GM19023 (cell line): Measurements from ENCODE around the gene ZNF385B.
"Not testable (repeated sequence)": the region's sequence is repeated elsewhere in the genome, so short reads cannot be mapped to it uniquely, and the experiment has no call there.

Source experiments
- ATAC-seq: cut with Tn5 transposase; IDR thresholded peaks from one replicate; pipeline ENCODE4 v1.9.1; 2021; ENCODE audit warnings: mild to moderate bottlenecking, moderate library complexity; ENCODE audit not compliant: unreplicated experiment

ZNF385B gene

DNA sequence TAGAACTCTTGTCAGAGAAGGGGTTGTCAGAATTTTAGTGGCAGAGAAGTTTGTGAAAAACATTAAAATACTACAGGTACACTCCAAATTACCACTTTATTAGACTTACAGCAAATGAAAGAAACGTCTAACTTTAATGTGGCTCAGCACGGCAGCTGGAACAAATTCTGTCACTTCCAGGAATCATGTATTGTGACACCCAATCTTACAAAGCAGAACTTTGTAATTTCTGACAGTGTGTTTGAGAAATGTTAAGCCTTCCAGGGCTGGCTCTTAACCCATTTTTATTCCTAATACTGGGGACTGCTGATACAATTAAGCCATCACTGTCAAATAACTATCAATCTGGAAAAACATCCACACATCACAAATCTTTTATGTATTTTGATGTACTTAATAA, 216.4 kb downstream of the ZNF385B start:
- ATAC-seq, result no peak

DNA sequence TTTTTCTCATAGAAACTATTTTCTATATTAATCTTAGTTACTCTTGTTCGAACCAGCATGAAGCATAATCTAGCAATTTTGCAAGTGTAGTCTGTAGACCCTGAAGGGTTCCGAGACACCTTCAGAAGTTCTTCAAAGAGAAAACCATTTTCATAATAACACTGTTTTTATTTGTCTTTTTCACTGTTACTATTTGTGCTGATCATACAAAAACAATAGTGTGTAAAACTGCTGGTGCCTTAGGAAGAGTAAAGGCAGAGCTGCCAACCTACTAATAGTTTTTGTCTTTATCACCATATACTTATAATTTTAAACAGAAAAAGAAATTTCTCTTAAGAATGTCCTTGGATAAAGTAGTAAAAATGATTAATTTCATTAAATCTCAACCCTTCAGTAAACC, 218.9 kb downstream of the ZNF385B start:
- no peak for ATAC-seq

DNA sequence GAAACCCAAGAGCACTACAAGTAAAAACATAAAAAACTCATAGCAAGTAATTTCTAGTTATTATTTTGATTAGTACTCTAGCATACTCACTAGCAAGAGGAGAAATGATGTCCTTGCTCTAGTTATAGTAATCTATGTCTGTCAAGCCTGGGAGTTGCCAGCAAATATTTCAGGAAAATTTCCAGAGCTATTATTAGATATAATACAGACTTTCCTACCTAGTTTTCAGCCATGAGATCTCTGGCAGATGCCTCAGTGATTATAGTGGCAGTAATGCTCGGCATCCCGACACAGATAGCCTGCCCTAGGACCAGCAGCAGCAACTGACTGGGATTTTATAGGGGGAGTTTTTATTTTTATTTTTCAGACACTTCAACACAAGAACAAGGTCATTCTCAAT, 224.4 kb downstream of the ZNF385B start:
- no peak for ATAC-seq

DNA sequence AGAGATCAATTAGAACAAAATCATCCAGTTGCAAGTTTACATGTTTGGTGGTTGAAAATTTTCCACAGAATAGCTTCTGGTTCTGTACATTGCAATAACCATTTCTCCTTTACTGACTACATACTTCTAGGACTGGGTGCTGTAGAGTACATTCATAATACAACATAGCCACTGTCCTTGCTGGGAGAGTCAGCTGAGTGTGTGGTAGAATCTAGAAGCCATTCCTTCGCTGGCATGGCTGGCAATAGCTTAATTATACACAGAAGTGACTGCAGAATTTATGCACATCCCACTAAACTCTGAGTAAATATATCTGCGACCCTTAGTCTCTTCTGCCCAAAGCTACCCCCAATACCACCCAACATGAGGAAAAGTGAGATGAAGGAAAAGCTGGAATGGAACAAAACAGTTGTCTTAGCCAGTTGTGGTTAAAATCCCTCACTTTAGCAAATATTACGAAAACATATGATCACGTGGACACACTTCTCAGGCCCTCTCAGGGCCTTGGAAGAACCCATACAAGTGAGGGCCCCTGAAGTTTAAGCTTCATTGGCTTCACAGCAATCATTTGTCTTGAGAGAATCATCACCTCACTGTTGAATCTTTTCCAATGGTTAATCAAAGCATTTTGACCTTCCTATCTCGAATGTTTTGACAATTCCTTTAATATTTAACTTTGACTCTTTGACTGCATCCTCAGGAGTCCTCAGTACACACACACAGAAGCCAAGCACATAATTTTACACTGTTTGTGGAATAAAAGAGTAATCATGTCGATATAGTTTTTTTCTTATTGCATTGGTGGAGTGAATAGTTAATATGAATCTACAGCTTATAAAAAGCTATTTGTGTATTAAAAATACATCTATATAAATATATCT, 225.1 kb downstream of the ZNF385B start:
- no peak for ATAC-seq

DNA sequence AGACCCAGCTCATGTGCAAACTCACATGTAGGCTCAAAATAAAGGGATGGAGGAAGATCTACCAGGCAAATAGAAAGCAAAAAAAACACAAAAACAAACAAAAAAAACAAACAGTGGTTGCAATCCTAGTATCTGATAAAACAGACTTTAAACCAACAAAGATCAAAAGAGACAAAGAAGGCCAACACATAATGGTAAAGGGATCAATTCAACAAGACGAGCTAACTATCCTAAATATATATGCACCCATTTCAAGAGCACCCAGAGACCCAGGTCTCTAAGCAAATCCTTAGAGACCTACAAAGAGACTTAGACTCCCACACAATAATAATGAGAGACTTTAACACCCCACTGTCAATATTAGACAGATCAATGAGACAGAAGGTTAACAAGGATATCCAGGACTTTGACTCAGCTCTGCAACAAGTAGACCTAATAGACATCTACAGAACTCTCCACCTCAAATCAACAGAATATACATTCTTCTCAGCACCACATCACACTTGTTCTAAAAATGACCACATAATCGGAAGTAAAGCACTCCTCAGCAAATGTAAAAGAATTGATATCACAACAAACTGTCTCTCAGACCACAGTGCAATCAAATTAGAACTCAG, 229.5 kb downstream of the ZNF385B start:
- not testable (repeated sequence) for ATAC-seq

DNA sequence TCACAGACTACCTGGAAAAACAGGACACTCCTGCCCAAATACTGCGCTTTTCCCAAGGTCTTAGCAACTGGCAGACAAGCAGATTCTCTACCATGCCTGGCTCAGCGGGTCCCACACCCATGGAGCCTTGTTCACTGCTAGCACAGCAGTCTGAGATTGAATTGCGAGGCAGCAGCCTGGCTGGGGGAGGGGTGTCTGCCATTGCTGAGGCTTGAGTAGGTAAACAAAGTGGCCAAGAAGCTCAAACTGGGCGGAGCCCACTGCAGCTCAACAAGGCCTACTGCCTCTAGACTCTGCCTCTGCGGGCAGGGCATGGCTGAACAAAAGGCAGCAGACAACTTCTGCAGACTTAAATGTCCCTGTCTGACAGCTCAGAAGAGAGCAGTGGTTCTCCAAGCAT, 231.6 kb downstream of the ZNF385B start:
- ATAC-seq, result not testable (repeated sequence)

DNA sequence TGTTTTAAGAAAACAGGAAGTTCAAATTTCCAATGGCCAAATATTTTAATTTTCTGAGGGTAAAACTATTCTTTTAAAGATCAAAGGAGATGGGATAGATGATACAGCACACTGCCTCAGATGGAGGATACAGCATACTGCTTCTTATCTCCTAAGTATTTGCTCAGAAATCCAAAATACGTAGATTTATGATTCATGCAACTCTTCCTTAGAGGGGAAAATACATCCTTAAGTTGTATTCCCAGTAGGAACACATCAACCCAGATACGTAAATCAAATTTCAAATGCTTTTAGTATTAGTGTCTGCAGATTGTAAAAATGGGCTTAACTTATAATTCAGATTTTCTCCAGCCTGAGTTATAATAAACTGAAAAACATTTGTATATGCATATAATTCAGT, 235.2 kb downstream of the ZNF385B start:
- no peak for ATAC-seq

DNA sequence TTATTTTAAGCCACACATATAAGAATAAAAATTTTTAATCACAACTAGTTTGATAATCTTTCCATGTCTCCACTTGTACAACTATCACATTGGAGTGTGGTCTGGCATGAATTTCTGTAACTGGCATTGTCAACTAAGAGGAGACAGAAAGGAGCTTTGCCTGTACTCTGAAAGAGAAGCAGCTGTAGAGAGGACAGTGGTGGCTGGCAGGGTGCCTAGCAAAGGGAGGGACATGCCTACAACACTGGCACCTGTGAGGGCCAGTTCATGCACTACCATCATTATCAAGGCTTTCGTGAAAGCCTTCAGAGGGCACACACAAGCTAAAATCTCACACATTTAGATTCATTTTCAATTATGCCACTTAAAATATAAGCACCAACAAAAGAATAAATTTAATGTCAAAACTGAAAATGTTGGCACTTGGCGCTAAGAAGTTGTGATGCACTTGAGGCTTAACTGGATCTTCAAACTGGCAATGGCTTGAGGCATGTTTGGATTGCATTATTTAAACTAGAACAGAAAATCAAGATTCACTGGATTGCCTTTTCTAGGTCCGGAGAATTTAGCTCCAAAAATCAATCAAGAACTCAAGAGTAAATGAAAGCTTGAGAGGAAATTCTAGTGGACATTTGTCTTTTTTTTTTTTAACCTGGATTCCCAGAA, 238.6 kb downstream of the ZNF385B start:
- ATAC-seq, result no peak

DNA sequence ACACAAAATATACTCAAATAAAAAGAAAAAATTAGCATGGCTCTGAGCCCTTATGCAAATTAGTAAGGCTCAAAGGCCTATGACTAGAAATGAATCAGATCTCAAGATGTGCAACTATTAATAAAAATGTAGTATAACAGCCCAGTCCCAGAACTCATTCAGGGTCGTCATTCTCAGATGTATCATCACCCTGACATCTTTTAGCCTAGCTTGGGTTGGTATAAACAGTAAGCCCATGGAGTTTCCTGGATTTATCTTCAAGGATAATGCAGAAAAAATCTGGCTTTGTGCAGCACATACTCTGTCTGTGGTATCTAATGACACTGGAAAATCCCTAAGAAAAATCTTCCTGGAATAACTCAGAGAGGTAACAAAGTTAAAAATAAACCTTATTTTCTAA, 239.3 kb downstream of the ZNF385B start:
- no peak for ATAC-seq

DNA sequence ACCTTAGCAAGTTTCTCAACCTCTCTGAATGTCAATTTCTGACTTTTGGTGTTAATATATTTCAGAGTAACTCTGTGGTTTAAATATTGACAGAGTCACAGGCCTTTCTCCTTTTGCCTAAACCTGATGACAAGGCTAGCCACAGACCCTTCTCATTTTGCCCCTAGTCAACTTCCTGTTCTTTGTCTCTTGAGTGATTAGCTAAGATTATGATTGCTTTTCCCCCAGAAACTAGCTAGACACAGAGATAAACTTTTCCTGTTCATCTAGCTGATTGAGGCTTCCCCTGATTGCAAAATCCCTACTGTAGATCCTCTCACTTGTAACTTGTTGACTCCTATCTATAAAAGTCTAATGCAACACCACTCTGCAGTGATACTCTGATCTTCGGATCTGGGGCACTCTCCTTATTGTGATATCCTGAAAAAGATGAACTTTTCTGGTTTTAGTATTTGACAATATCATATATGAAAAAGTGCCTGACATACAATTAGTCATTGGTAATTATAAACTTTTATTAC, 241.4 kb downstream of the ZNF385B start:
- ATAC-seq, result no peak

DNA sequence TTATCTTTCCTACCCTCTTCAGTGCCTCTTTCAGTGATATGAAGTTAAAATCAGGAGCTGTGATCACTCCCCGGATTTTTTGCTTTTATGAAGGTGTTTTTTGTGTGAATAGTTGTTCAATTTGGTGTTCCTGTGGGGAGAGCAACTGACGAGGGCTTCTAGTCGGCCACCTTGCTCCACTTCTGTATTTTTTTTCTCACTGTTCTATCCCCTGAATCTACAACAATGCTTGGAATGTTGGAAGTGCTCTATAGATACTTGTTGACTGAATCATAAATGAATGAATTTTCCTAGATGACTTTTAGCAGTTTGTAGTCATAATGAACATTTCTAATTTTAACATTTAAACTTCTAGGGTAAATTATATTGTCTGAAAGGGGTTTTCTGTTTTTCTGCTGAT, 247.3 kb downstream of the ZNF385B start:
- no peak for ATAC-seq

DNA sequence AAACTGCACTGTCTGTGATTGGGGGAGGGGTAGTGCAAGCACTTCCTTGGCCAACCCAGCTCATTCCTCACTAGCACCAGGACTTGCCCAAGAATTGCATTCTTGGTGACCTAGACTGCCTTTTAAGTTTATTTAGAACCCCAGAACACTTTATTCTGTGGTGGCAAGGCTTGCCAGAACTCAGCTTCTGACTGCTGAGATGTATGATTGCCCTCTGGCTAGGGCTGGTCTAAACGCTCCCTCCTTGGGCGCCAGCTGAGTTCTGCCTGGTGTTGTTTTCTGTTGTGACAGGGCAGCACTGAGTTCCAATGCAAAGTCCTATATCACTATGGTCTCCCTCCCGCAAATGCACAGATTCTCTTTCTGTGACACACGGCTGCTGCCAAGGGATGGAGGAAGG, 247.7 kb downstream of the ZNF385B start:
- no peak for ATAC-seq

DNA sequence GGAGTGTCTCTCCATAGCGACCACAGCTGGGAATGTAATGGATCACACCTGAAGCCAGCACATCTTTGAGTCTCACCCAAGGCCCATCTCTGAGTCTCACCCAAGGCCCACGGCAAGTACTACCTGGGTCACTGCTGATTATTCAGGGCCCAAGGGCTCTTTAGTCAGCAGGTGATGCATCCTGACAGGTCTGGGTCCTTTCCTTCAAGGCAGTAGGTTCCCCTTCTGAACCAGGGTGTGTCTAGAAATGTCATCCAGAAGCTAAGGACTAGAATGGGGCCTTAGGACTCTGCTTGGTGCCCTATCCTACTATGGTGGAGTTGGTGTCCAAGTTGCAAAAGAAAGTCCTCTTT, 248.1 kb downstream of the ZNF385B start:
- ATAC-seq, result no peak

DNA sequence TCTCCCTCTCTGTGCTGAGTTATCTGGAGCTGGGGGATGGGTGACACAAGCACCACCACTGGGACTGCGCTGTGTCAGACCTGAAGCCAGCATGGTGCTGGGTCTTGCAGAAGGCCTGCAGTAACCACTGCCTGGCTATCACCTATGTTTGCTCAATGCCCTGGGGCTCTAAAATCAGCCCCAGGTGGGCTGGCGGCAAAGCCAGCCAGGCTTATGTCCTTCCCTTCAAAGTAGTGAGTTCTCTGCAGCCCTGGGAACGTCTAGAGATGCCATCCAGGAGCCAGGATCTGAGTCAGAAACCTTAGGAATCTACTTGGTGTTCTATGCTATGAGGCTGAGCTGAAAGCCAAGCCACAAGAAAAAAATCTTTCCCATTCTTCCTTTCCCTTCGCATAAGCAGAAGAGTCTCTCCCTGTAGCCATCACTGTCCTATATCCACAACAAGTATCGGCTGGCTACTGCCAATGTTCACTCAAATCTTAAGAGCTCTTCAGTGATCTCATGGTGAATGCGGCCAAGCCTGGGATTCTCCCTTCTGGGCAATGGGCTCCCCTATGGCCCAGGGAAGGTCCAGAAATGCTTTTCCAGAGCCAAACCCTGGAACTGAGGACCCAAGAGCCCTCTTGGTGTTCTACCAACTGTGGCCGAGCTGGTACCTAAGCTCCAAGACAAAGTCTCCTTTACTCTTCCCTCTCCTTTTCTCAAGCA, 248.7 kb downstream of the ZNF385B start:
- ATAC-seq, result no peak

DNA sequence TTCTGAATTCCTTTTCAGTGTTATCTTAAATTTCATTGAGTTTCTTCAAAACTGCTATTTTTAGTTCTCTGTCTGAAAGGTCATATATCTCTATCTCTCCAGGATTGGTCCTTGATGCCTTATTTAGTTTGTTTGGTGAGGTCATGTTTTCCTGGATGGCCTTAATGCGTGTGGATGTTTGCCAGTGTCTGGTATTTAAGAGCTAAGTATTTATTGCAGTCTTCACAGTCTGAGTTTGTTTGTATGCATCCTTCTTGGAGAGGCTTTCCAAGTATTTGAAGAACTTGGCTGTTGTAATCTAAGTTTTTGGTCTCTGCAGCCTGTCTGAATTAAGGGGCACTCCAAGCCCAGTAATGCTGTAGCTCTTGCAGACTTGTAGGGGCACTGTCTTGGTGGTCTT, 249.3 kb downstream of the ZNF385B start:
- ATAC-seq, result no peak

DNA sequence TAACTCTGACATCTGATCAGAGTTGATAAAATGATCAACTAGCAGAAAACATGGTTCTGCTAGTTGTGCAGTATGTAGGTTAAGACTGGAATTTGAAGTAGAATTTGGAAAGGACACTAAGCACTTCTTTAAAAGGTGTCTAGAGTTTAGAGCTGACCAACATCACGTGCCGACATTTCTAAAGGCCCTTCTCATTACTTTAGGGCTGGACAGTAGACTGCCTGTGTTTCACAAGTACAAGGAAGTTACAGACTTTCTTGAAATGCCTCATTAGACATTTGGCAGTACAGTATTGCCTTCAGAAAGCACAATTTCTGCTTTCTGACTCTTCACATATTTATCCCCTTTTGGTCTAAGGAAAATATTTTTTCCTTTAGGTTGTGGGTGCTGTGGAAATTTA, 255.3 kb downstream of the ZNF385B start:
- ATAC-seq, result no peak

DNA sequence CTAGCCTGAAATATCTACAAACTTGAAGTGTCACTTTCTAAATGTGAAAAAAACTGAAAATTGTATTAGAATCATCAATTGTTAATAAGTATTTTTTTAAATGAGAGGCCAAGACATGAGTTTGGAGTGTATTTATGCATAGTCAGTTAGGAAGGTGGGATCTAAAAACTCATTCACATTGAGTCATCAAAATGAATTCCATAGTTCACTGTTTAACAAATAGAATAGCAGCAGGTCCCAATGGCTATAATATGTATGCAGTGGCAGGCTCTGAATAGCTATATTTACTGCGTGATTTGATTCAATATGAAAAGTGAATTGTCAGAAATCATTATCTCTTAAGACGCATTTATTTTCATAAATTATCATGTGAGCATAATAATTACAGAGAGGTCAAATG, 256.1 kb downstream of the ZNF385B start:
- no peak for ATAC-seq

DNA sequence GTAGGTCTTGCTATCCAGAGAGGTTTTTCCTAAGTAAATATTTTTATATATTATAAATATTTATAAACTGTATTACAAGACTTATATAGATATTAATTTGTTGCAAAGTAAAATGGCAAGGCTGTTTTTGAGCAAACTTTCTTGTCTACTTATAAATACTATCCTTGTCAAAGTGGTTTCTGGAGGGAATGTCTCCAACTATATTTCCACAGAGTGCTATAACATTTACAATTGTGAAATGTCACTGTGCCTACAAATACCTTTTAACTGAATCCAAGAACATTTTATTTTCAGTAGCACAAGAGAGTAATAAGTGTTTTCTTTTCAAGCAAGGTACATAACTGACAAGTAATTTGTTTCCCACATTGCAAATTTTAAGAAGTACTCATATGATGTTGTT, 256.8 kb downstream of the ZNF385B start:
- no peak for ATAC-seq

DNA sequence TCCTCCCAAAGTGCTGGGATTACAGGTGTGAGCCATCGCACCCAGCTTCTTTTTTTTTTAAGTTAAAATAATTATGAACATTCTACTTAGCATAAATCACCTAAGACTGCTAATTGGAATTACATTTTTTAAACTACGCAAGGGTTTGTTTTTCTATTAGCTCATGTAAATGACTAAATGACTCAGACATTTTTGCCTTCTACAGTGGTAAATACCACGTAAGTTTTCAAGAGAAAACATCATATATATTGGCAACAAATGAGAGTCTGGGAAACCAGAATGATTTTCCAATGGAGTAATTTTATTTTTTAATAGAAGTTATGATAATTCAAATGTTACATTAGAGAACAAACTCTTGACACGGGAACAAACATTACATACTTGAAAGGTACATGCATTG, 259.0 kb downstream of the ZNF385B start:
- no peak for ATAC-seq

DNA sequence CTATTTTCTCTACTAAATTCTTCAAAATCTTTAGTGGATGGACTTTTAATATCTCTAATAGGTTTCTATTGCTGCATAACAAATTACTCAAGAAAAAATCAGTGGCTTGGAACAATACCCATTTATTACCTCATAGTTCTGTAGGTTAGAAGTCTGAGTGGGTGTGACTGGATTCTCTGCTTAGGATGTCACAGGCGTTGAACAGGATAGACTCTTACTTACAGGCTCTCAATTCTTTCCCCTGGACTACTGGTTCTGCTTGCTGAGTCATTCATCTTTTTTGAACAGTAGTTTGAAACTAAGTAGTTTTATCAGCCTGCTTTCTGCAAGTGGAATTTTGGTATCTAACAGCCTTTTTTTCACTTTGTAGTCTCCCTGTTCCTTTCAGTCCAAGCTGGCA, 265.4 kb downstream of the ZNF385B start:
- no peak for ATAC-seq

DNA sequence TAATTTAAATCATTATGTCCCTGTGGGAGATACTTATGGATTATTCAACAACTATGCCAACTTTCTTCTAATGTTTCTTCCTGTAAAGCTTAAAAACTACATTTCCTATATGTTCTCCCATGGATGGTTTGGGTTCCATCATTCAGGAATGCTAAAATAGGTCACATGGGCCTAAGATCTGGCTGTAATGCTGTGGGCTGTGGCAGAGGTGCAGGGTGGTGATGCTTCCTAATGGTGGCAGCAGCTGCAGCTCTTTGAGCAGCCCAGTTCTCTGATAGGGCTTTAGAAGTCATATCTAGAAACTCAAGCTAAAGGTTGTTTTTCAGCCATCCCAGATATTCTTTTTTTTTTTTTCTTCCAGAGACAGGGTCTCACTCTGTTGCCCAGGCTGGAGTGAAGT, 266.1 kb downstream of the ZNF385B start:
- ATAC-seq, result no peak
